HG02870 (cell line): ENCODE results near the gene REXO1.

Source experiments
- ATAC-seq: cut with Tn5 transposase; IDR thresholded peaks from one replicate; pipeline ENCODE4 v1.9.1; 2021; ENCODE audit warnings: mild to moderate bottlenecking, moderate library complexity; ENCODE audit not compliant: unreplicated experiment

The REXO1 gene

DNA sequence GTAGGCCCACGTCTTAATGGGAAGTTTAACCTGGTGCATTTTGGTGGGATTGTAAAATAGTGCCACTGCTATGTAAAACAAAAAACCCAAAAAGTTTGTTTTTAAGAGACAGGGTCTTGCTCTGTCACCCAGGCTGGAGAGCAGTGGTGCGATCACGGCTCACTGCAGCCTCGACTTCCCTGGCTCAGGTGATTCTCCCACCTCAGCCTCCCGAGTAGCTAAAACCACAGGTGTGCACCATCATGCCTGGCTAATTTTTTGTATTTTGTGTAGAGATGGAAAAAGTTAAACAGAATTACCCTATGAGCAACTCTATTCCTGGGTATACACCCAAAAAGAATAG, 820 bp upstream of the REXO1 start:
- ATAC-seq: no peak

DNA sequence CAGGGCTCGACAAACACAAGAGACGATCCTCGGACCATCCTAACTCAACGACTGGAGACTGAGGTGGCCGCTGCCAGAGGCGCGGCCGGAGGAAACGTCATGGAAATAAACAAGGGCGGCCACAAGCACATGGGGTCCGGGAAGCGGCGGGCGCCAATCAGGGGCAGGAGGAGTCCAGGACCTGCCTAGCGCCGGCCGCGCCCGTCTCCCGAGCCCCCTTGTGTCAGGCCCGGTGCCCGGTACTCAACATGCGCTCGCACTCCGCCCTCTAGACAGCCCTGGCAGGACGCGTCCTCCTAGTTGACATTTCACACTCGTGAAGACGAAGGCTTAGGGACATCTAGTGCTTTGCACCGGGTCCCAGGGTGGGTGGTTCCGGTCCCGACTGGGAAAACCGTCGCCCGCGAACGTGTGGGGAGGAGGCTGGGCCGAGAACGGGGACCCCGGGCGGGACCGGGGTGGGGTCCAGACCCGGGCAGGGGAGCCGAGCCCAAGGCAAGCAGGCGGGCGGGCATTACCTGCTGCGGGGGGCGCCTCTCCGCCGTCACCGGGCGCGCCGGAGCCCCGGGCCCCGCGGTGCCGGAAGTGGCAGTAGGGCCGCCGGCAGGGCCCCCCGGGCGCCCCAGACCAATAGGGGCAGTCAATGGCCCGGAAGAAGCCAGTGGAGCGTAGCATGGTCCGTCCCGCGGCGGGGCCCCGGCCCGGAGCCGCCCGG, 442 bp downstream of the REXO1 start:
- ATAC-seq: peak; percentile 12

GRCh38 chr19:1847348-1847683, 967 bp downstream of the REXO1 start:
- no peak for ATAC-seq

DNA sequence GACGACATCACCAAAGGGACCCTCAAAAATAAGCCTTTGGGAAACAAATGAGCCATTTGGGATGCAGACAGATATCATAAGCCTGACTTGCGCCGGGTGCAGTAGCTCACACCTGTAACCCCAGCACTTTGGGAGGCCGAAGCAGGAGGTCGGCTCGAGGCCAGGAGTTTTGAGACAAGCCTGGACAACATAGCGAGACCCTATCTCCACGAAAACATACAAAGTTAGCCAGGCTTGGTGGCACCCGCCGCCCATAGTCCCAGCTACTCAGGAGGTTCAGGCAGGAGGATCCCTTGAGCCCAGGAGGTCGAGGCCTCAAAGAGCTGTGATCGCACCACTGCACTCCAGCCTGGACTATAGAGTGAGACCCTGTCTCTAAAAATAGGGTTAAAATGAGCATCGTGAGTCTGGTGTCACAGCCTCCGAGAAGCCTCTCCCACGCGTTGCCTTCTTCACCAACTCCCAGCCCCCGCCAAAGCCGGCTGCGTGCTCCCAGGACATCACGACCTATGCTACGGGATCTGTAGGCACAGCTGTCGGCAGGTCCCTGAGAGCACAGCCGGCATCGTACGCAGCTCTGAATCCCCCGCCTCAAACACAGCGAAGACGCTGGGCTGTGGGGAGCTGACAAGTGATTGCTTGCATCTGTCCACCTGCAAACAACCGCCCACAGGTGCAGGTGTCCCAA, 1.6 kb downstream of the REXO1 start:
- no peak for ATAC-seq

- no peak for ATAC-seq
These were observed 2.6 kb downstream of the REXO1 start for GRCh38 chr19:1845642-1846041.

DNA sequence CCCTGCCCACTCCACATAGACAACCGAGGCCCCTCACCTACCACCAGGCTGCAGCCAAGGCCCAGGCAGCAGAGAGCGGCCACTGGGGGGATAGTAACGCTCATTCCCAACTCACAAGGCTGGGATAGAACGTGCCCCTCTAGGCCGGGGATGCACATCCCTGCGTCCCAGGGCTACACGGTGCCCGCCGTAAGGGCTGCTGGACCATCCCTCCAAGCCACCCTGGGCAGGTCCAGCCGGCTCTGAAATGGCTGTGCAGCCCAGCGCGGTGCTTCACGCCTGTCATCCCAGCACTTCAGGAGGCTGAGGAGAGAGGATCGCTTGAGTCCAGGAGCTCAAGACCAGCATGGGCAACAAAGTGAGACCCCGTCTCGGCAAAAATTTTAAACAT, 3.2 kb downstream of the REXO1 start:
- ATAC-seq: no peak

DNA sequence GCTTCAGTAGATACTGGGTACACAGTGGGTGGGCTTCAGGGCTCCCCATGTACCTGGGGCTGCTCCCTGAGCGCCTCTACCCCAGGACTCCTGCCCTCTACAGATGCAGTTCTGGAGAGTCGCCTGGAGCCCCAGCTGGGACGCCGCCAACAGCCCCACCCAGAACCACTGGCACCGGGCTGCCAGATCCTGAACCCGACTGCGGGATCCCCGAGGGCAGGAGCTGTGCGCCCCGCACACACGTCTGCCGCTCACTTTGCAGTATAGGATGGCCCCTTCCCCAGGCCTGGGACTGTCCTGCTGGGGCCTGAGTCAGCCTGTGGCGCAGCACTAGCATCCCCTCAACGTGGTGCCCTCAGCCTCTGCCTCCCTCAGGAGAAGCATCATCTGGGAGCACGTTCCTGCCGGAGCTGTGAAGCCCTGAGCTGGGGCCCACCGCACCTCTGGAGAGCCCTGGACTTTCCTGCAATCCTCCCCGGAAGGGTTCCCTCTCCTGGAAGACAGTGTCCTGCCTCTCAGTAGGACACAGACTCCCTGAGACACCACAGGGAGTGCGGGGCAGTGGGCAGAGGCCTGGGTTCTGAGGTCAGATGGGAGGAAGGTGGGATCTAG, 3.7 kb downstream of the REXO1 start:
- no peak for ATAC-seq

GRCh38 chr19:1843646-1844394, 4.5 kb downstream of the REXO1 start:
- no peak for ATAC-seq

GRCh38 chr19:1843116-1843515, 5.2 kb downstream of the REXO1 start:
- no peak for ATAC-seq

DNA sequence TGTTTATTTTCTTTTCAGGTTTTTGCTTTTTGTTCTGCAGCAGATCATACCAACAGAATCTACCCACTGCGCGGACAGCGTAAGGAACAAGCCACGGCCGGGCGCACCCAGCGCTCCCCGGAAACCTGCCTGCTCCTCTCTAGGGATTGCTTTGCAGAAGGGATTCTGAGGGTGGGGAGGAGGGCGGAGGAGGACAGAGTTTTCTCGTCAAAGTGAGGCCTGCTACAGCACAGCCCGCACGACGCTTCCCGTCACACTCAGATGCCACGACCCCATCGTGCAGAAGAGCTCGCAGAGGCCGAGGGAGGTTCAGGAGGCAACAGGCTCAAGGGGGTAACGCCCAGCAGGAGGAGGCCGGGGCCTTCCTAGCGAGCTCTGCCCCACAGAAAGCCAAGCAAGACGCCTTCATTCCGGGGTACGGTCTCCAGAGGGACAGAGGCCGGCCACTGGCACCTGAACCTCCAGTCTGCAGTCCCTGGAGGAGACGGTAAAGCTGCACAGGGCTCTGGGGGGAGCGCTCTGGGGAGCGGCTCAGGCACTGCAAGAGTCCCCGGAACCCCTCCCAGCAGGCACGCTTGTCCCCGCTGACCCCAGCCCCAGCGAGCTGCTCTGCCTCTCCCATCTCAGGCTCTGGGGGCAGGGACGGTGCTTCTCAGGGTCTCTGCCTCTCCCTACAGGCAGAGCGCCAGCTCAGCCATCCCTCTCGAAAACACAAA, 6.9 kb downstream of the REXO1 start:
- ATAC-seq: no peak

GRCh38 chr19:1840541-1841115, 7.7 kb downstream of the REXO1 start:
- no peak for ATAC-seq

DNA sequence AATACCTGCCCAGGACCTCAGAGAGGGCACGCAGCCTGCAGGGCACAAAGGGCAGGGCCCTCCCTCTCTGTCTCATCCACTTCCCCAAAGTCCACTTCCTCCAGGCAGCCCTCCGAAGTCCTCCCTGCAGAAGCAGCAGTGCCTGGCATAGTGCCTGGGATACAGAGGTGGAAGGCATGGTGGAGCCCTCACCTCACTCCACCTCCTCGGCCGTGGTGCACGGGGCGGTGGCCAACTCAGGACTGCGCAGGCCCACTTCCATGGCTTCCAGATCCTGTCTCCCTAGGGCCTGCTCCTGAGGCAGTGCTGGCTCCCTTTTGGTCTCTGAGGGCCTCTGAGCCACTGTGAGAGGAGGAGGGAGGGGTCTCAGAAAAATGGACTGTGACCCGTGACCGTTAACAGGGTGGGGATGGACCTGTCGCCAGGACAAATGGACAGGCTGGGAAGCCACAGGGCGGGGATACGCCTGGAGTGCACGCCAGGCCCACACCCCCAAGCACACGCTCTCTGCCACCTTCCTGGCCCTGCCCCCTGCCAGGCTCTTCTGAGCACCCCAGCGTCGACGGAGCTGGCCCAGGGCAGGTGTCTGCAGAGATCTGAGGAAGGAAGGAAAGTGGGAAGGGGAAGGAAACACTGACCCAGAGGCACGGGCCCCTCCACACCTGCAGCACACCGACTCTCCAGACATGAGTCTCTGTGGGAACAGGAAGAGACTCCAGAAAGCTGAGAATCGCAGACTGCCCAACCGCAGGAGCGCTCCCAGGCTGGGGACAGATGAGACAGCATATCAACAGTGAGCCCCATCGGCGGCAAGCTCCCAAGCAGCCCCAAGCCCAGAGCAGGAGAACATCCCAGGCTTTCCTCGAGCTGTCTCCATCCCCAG, 8.4 kb downstream of the REXO1 start:
- ATAC-seq: no peak

DNA sequence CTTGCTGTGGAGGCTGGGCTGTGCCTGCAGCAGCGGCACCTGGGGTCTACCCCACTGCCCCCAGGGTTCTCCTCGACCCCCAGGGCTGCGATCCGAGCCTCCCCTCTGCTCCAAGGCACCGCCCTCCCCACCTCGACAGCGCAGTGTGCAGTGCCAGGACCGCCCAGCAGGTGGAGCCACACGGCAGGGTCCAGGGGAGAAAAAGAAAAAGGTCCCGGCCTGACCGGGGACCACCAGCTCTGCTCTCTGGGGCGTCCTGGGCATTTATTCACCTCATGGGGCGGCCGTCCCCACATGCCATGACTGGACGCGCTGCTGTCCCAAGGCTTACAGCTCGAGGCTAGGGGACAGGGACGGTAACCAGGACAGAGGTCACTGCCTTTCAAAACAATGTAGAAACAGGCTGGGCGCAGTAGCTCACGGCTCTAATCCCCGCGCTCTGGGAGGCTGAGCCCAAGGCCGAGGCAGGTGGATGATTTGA, 10.6 kb downstream of the REXO1 start:
- no peak for ATAC-seq

DNA sequence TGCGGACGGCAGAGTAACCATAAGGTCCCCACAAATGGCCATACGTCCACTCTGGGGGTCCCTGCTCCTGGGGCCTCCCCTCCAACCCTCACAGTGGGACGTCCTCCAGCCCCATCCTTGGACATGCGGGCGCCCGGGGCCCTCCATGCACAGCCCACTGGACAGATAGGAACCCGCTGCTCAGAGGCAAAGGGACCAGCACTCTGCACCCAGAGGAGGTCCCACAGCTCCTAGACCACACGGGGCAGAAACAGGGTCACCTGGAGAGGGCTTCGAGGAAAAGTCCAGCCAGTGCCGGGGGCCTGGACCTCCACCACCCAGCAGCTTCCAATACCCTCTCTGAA, 11.1 kb downstream of the REXO1 start:
- no peak for ATAC-seq

- ATAC-seq: no peak
These were observed 11.6 kb downstream of the REXO1 start for GRCh38 chr19:1836458-1837221.

DNA sequence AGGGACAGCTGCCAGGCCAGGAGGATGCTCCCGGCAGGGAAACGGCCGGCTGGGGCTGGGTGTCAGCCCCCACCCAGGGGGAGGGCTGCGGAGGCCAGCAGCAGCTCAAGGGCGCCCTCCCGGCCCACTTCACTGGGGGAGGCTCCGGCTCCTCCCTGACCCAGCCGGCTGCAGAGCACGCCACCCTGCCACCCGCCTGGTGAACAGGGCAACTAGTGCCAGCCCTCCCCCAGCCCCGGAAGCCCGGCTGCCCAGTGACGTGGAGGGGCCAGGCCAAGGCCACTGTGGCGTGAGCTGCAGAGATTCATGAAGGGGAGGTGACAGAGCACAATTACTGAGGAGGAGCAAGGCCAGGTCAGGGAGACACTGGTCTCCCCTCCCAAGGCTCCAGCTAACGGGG, 14.7 kb downstream of the REXO1 start:
- ATAC-seq: no peak

GRCh38 chr19:1832046-1832663, 16.1 kb downstream of the REXO1 start:
- no peak for ATAC-seq

GRCh38 chr19:1830978-1831377, 17.3 kb downstream of the REXO1 start:
- ATAC-seq: no peak

GRCh38 chr19:1830568-1830967, 17.7 kb downstream of the REXO1 start:
- no peak for ATAC-seq
